Left ventricle myocardium inferior (tissue), 1 donor: ENCODE measurements around the gene TNNI3. TPM values are rescaled to one million over a fixed set of nuclear protein-coding genes. Genes with fewer than 3 reads are reported as not detected.
"Not testable (repeated sequence)": the region's sequence is repeated elsewhere in the genome, so short reads cannot be mapped to it uniquely, and the experiment has no call there.

Experiments used
- DNase-seq: peaks from one replicate; pipeline ENCODE4 v3.0.0-alpha.2; 2020
- H3K27ac ChIP-seq: fragments of 200-600 bp; replicated peaks from 2 replicates; pipeline ENCODE4 v1.8.0; 2021
- H3K27me3 ChIP-seq: fragments of 200-600 bp; 2 replicates; pipeline ENCODE4 v1.8.0; 2021; ENCODE audit warnings: low read depth
- H3K36me3 ChIP-seq: fragments of 200-600 bp; 2 replicates; pipeline ENCODE4 v1.8.0; 2021
- H3K4me1 ChIP-seq: fragments of 200-600 bp; 2 replicates; pipeline ENCODE4 v1.8.0; 2021
- H3K4me3 ChIP-seq: fragments of 200-600 bp; 2 replicates; pipeline ENCODE4 v1.8.0; 2021; ENCODE audit warnings: mild to moderate bottlenecking, moderate library complexity
- H3K9me3 ChIP-seq: fragments of 200-600 bp; replicated peaks from 2 replicates; pipeline ENCODE4 v1.8.0; 2021
- CTCF ChIP-seq: fragments of 200-600 bp; IDR thresholded peaks from 2 replicates; pipeline ENCODE4 v1.8.0; 2021; ENCODE audit warnings: antibody characterized with exemption, mild to moderate bottlenecking, borderline replicate concordance
- intact Hi-C: fragments of 100-400 bp; cut with micrococcal nuclease; formaldehyde crosslinking; loops from one replicate; pipeline ENCODE4 v1.11.0; 2022
- total RNA-seq: library from RNA; stranded (reverse); fragmentation: NEBNext Ultra II Directional; extraction: Animal tissue kit (Norgen Biotek cat#: 25700); gene quantifications from one replicate; pipeline ENCODE4 v1.2.1, GENCODE V29; 2021
- donor health status: DM: no; HTN: yes; CAD: no; lungs with severe emphysema.

Gene TNNI3
- total RNA-seq, 1 donor from 2014 or later: 7,701 TPM

DNA sequence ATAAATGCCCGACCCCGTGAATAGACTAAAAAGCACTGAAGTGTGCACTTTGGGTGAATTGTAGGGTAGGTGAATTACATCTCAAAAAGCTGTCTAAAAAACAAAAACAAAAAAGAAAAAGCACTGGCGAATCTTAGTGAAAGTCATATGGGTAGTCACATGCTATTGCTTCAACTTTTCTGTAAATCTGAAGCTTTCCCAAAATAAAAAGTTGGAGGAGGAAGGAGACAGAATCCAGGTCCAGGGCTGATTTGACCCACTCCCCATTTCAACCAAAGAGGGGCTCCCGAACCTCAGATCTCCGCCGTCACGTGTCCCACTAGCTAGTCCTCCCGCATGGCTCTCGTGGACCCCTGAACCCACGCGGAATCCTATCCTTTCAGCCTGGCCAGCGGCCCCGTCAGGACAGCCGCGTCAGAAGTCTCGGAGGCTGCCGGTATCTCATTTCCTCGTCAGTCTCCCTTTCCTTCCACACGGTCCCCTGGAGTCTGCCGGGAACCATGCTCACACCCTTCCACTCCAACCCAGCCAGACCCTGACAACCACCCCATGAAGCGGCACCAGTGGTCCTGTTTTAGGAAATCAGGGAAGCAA lies 46.2 kb downstream of the TNNI3 start:
- intact Hi-C loops: no loop called here
- Histone ChIP-seq H3K27ac (peak overlapping the region; percentile 95), H3K27me3 (no peaks in the 10 kb centered on the region), H3K9me3 (no peaks in the 10 kb centered on the region), H3K36me3 (peaks cover 42% of the 10 kb centered on the region), H3K4me3 (no peak overlapping the region), H3K4me1 (peaks cover 57% of the 10 kb centered on the region)
- no peak for DNase-seq
- no peak for TF ChIP-seq CTCF

DNA sequence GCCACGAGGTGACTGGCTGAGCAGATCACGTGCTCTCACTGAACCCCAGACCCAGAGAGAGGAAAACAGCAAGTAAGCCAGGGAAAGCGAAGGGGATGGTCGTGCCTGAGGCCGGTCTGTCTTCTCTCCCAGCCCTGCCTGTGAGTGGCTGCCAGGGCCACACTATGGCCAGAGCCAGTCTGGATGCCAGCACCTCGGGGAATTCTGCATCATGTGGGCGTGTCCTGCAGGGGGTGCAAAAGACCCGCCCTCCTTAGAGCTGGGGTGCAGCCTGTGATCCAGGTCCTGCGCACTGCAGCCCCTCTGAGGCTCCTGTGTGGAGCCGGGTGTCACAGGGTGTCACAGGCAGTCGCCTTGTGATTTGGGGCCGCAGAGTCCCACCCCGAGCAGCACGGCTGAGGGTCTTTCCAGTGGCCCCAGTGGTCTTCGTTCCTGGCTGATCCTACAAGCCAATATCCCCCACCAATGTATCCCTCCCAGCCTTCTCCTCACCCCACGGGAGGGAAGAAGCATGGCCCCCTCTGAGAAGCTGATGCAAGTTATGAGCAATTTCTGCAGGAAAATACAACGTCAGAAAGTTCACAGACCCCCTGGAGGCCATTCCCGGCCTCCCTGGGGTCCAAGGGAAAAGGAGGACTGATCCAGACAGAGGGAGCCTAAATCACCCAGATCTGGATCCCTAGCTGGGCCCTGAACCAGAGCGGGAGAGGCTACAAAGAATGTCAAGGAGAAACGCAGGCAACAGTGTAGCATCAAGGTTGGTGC lies 47.8 kb downstream of the TNNI3 start:
- no peak for DNase-seq
- intact Hi-C loops: no loop called here
- Histone ChIP-seq H3K4me3 (no peak overlapping the region), H3K27me3 (no peaks in the 10 kb centered on the region), H3K27ac (peak overlapping the region; percentile 40), H3K9me3 (no peaks in the 10 kb centered on the region), H3K4me1 (peaks cover 41% of the 10 kb centered on the region), H3K36me3 (peaks cover 48% of the 10 kb centered on the region)
- TF ChIP-seq CTCF: no peak

GRCh38 chr19:55107252-55107651 lies 50.3 kb downstream of the TNNI3 start:
- H3K27ac ChIP-seq, H3K9me3 ChIP-seq, H3K4me3 ChIP-seq, intact Hi-C loops, DNase-seq, H3K27me3 ChIP-seq: not testable (repeated sequence)
- Histone ChIP-seq H3K36me3 (peaks cover 60% of the 10 kb centered on the region), H3K4me1 (peaks cover 16% of the 10 kb centered on the region)

- H3K27ac ChIP-seq: no peak overlapping the region
- H3K27me3 ChIP-seq: no peaks in the 10 kb centered on the region
- no peak for TF ChIP-seq CTCF
- peaks cover 62% of the 10 kb centered on the region for H3K36me3 ChIP-seq
- H3K9me3 ChIP-seq: peaks cover 7% of the 10 kb centered on the region
- peaks cover 10% of the 10 kb centered on the region for H3K4me1 ChIP-seq
- H3K4me3 ChIP-seq: no peak overlapping the region
- intact Hi-C loops: no loop called here
- no peak for DNase-seq
Measured at GRCh38 chr19:55106591-55106990, 50.9 kb downstream of the TNNI3 start.

DNA sequence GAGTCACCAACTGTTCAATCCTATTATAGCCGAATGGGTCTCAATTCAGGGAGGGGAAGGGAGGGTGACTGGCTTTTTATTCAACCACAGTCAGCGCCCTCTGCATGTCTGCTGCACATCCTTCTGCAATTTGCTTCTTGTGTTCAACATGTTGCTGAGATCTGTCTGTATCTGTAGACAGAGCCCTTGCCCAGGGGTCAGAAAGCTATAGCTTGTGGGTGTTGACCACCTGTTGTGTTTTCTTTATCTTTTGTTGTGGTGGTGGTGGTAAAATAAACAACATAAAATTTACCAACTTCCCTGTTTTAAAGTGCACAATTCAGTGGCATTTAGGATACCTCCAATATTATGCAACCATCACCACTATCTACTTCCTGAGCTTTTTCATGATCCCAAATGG lies 52.3 kb downstream of the TNNI3 start:
- Histone ChIP-seq H3K4me3 (no peak overlapping the region), H3K27ac (no peak overlapping the region), H3K36me3 (peaks cover 70% of the 10 kb centered on the region), H3K4me1 (peaks cover 11% of the 10 kb centered on the region), H3K9me3 (peaks cover 7% of the 10 kb centered on the region), H3K27me3 (no peaks in the 10 kb centered on the region)
- DNase-seq: no peak
- intact Hi-C loops: no loop called here
- no peak for TF ChIP-seq CTCF

DNA sequence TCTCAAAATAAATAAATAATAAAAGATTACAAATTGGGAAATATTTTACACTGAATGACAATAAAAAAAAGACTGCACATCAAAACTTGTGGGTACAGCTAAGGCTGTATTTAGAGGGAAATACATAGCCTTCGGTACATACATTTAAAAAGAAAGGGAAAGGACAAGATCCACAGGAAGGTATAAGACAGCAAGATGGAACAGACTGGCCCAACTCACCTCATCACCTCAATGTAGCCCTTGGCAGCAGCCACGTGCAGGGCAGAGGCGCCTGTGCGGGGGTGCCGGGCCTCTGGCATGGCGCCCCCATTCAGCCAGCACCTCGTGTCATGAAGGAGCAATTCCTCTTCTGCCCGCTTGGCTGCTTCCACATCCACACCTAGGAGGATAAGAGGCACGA lies 54.3 kb downstream of the TNNI3 start:
- intact Hi-C loops: no loop called here
- Histone ChIP-seq H3K9me3 (peaks cover 7% of the 10 kb centered on the region), H3K4me1 (peaks cover 28% of the 10 kb centered on the region), H3K27ac (no peak overlapping the region), H3K27me3 (no peaks in the 10 kb centered on the region), H3K36me3 (peaks cover 69% of the 10 kb centered on the region), H3K4me3 (no peak overlapping the region)
- no peak for TF ChIP-seq CTCF
- DNase-seq: no peak
